Measurements from ENCODE around the gene TSPAN14.

Gene TSPAN14

GRCh38 chr10:80528901-80529300 is 74.8 kb downstream of the TSPAN14 start:
- H3K4me2 ChIP-seq (ENCODE audit: low read depth, low read length, poor library complexity, severe bottlenecking), result no peak overlapping the region
- no peak overlapping the region for H2AFZ ChIP-seq (ENCODE audit: low read length)
- no peaks in the 10 kb centered on the region for H3K27me3 ChIP-seq (ENCODE audit: insufficient read depth, low read length, poor library complexity, severe bottlenecking)
- no peaks in the 10 kb centered on the region for H3F3A ChIP-seq (ENCODE audit: low read depth)
- no peaks in the 10 kb centered on the region for H3K79me2 ChIP-seq (ENCODE audit: insufficient read depth, low read length)
- H3K9ac ChIP-seq (ENCODE audit: low read depth, low read length, poor library complexity, severe bottlenecking), result no peak overlapping the region
- no peaks in the 10 kb centered on the region for H3K36me3 ChIP-seq (ENCODE audit: insufficient read depth, low read length)
- H3K9me3 ChIP-seq (ENCODE audit: insufficient read depth, low read depth, low read length), result no peaks in the 10 kb centered on the region
- H4K20me1 ChIP-seq (ENCODE audit: insufficient read depth, low read length, poor library complexity, severe bottlenecking), result no peaks in the 10 kb centered on the region
- H3K9me2 ChIP-seq (replicated peaks; ENCODE audit: low read depth, low read length), result no peaks in the 10 kb centered on the region
- H3K4me3 ChIP-seq (ENCODE audit: low read length, poor library complexity, severe bottlenecking), result no peak overlapping the region
- no peak for TF ChIP-seq EZH2phosphoT487 (IDR thresholded peaks at IDR 0.05; ENCODE audit: borderline replicate concordance)
- no peak for TF ChIP-seq CTCF (conservative IDR thresholded peaks at IDR 0.05; ENCODE audit: low read length)
- peaks cover 12% of the 10 kb centered on the region for H3K4me1 ChIP-seq (ENCODE audit: insufficient read depth, low read length, poor library complexity, severe bottlenecking)

- H2AFZ ChIP-seq (ENCODE audit: low read length), result no peak overlapping the region
- no peak overlapping the region for H3K9ac ChIP-seq (ENCODE audit: low read depth, low read length, poor library complexity, severe bottlenecking)
- H3K36me3 ChIP-seq (ENCODE audit: insufficient read depth, low read length), result no peaks in the 10 kb centered on the region
- no peak overlapping the region for H3K4me2 ChIP-seq (ENCODE audit: low read depth, low read length, poor library complexity, severe bottlenecking)
- no peaks in the 10 kb centered on the region for H3K9me3 ChIP-seq (ENCODE audit: insufficient read depth, low read depth, low read length)
- H3K4me1 ChIP-seq (ENCODE audit: insufficient read depth, low read length, poor library complexity, severe bottlenecking), result peaks cover 12% of the 10 kb centered on the region
- no peaks in the 10 kb centered on the region for H3K9me2 ChIP-seq (replicated peaks; ENCODE audit: low read depth, low read length)
- H3K79me2 ChIP-seq (ENCODE audit: insufficient read depth, low read length), result no peaks in the 10 kb centered on the region
- TF ChIP-seq EZH2phosphoT487 (IDR thresholded peaks at IDR 0.05; ENCODE audit: borderline replicate concordance), result no peak
- no peak for TF ChIP-seq CTCF (conservative IDR thresholded peaks at IDR 0.05; ENCODE audit: low read length)
- no peaks in the 10 kb centered on the region for H3K27me3 ChIP-seq (ENCODE audit: insufficient read depth, low read length, poor library complexity, severe bottlenecking)
- H4K20me1 ChIP-seq (ENCODE audit: insufficient read depth, low read length, poor library complexity, severe bottlenecking), result no peaks in the 10 kb centered on the region
- H3F3A ChIP-seq (ENCODE audit: low read depth), result no peaks in the 10 kb centered on the region
- H3K4me3 ChIP-seq (ENCODE audit: low read length, poor library complexity, severe bottlenecking), result no peak overlapping the region
These were observed 75.5 kb downstream of the TSPAN14 start for GRCh38 chr10:80529604-80530003.

GRCh38 chr10:80530251-80530650 is 76.1 kb downstream of the TSPAN14 start:
- no peaks in the 10 kb centered on the region for H3K9me3 ChIP-seq (ENCODE audit: insufficient read depth, low read depth, low read length)
- H3K27me3 ChIP-seq (ENCODE audit: insufficient read depth, low read length, poor library complexity, severe bottlenecking), result no peaks in the 10 kb centered on the region
- no peaks in the 10 kb centered on the region for H3K36me3 ChIP-seq (ENCODE audit: insufficient read depth, low read length)
- no peak overlapping the region for H3K9ac ChIP-seq (ENCODE audit: low read depth, low read length, poor library complexity, severe bottlenecking)
- no peaks in the 10 kb centered on the region for H4K20me1 ChIP-seq (ENCODE audit: insufficient read depth, low read length, poor library complexity, severe bottlenecking)
- H3K4me1 ChIP-seq (ENCODE audit: insufficient read depth, low read length, poor library complexity, severe bottlenecking), result peaks cover 12% of the 10 kb centered on the region
- TF ChIP-seq EZH2phosphoT487 (IDR thresholded peaks at IDR 0.05; ENCODE audit: borderline replicate concordance) (no peak), CTCF (conservative IDR thresholded peaks at IDR 0.05; ENCODE audit: low read length) (peak; percentile 60)
- H3F3A ChIP-seq (ENCODE audit: low read depth), result no peaks in the 10 kb centered on the region
- H3K4me2 ChIP-seq (ENCODE audit: low read depth, low read length, poor library complexity, severe bottlenecking), result no peak overlapping the region
- H2AFZ ChIP-seq (ENCODE audit: low read length), result no peak overlapping the region
- H3K79me2 ChIP-seq (ENCODE audit: insufficient read depth, low read length), result no peaks in the 10 kb centered on the region
- H3K4me3 ChIP-seq (ENCODE audit: low read length, poor library complexity, severe bottlenecking), result no peak overlapping the region
- no peaks in the 10 kb centered on the region for H3K9me2 ChIP-seq (replicated peaks; ENCODE audit: low read depth, low read length)
